Osteoblast (primary cell): Measurements from ENCODE around the gene SELENOW. TPM values are rescaled to one million over a fixed set of nuclear protein-coding genes. Genes with fewer than 3 reads are reported as not detected.

Source experiments
- DNase-seq: peaks from one replicate; pipeline ENCODE4 v3.0.0; 2011; ENCODE audit warnings: low spot score, mixed read lengths; ENCODE audit not compliant: insufficient read length; ENCODE audit errors: missing footprints
- H2AFZ ChIP-seq: 2 replicates; pipeline ENCODE4 v1.6.0; 2011; ENCODE audit warnings: mild to moderate bottlenecking, low read length
- H3K27ac ChIP-seq: 2 replicates; pipeline ENCODE4 v1.5.1; 2011; ENCODE audit warnings: mild to moderate bottlenecking, low read depth, low read length, moderate library complexity
- H3K27me3 ChIP-seq: 2 replicates; pipeline ENCODE4 v1.6.0; 2012; ENCODE audit warnings: mild to moderate bottlenecking, control low read depth, inconsistent platforms, low read length, moderate library complexity; ENCODE audit not compliant: insufficient read depth
- H3K36me3 ChIP-seq: 2 replicates; pipeline ENCODE4 v1.5.1; 2011; ENCODE audit warnings: mild to moderate bottlenecking, low read length, control low read depth, moderate library complexity; ENCODE audit not compliant: insufficient read depth
- H3K4me1 ChIP-seq: 2 replicates; pipeline ENCODE4 v1.5.1; 2011; ENCODE audit warnings: mild to moderate bottlenecking, low read length, control low read depth, moderate library complexity; ENCODE audit not compliant: insufficient read depth
- H3K4me2 ChIP-seq: 2 replicates; pipeline ENCODE4 v1.6.0; 2011; ENCODE audit warnings: mild to moderate bottlenecking, low read length; ENCODE audit not compliant: insufficient read depth
- H3K4me3 ChIP-seq: fragments of 200-600 bp; sonication (generic); 3 replicates; pipeline ENCODE4 v1.5.1; 2012; ENCODE audit warnings: mild to moderate bottlenecking, low read length, inconsistent platforms; ENCODE audit not compliant: insufficient read depth
- H3K79me2 ChIP-seq: 2 replicates; pipeline ENCODE4 v1.6.0; 2012; ENCODE audit warnings: mild to moderate bottlenecking, low read length, control low read depth, inconsistent platforms; ENCODE audit not compliant: insufficient read depth
- H3K9me3 ChIP-seq: 2 replicates; pipeline ENCODE4 v1.5.1; 2011; ENCODE audit warnings: low read depth, low read length, control low read depth
- H4K20me1 ChIP-seq: 2 replicates; pipeline ENCODE4 v1.6.0; 2012; ENCODE audit warnings: mild to moderate bottlenecking, low read length, control low read depth; ENCODE audit not compliant: insufficient read depth
- total RNA-seq: library from RNA; depleted of rRNA; stranded (reverse); fragments of >200 nt; gene quantifications from 2 replicates; pipeline ENCODE4 v1.2.3, GENCODE V29; 2012
- TF ChIP-seq, protein P1 (sequence below): IDR thresholded peaks from 2 replicates; pipeline ENCODE4 v1.5.1; 2011; ENCODE audit warnings: mild to moderate bottlenecking, low read depth, low read length, moderate library complexity; ENCODE audit errors: extremely low read depth

SELENOW gene
- total RNA-seq, 1 donor: 76.7 TPM

- Histone ChIP-seq H3K9me3 (no peaks in the 10 kb centered on the region), H3K27me3 (no peaks in the 10 kb centered on the region), H3K36me3 (peaks cover 67% of the 10 kb centered on the region), H4K20me1 (peaks cover 14% of the 10 kb centered on the region), H3K4me2 (no peak overlapping the region), H3K4me1 (no peaks in the 10 kb centered on the region), H3K79me2 (peaks cover under 1% of the 10 kb centered on the region), H2AFZ (no peak overlapping the region), H3K27ac (no peak overlapping the region), H3K4me3 (no peak overlapping the region)
- DNase-seq: peak; percentile 63
- TF ChIP-seq, protein P1, sequence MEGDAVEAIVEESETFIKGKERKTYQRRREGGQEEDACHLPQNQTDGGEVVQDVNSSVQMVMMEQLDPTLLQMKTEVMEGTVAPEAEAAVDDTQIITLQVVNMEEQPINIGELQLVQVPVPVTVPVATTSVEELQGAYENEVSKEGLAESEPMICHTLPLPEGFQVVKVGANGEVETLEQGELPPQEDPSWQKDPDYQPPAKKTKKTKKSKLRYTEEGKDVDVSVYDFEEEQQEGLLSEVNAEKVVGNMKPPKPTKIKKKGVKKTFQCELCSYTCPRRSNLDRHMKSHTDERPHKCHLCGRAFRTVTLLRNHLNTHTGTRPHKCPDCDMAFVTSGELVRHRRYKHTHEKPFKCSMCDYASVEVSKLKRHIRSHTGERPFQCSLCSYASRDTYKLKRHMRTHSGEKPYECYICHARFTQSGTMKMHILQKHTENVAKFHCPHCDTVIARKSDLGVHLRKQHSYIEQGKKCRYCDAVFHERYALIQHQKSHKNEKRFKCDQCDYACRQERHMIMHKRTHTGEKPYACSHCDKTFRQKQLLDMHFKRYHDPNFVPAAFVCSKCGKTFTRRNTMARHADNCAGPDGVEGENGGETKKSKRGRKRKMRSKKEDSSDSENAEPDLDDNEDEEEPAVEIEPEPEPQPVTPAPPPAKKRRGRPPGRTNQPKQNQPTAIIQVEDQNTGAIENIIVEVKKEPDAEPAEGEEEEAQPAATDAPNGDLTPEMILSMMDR: no peak
These were observed 23.3 kb upstream of the SELENOW start for GRCh38 chr19:47755065-47755761.

DNA sequence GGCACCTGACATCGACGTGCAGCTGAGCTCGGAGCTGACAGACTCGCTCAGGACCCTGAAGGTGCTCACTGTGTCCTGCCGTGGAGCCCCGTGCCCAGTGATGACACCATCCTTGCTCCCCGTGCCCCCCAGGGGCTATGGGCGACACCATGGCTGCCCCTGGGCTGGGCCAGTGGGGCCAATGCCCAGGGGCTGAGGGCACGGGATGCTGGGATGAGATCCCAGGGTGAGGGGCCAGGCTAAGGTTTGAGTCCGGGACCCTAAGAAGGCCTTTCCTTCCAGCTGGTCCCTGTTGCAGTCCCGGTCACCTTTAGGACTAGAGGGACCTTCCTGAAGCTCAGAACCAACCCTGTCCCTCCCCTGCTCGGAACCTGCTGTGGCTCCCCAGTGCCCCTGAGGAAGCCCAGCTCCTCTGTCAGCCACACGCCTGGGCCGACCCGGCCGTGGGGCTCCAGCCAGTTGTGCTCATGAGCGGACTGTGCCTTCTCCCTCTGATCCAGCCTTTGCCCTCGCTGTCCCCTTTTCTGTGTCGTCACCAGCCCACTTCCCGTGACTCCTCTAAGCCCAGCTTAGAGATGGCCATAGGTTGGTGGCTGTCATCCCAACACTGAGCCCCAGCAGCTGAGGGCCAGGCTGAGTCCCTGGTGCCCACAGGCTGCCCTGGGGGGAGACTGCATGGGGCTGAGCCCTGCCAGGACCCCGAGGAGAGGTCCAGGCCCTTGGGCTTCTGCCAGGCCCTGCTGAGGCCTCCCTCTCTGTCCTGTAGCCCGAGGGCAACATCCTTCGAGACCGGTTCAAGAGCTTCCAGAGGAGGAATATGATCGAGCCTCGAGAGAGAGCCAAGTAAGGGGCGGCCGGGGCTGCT is 22.5 kb upstream of the SELENOW start:
- H3K4me3 ChIP-seq: no peak overlapping the region
- no peaks in the 10 kb centered on the region for H3K79me2 ChIP-seq
- H3K4me2 ChIP-seq: no peak overlapping the region
- DNase-seq: peak; percentile 88
- H4K20me1 ChIP-seq: peaks cover 12% of the 10 kb centered on the region
- no peak overlapping the region for H2AFZ ChIP-seq
- no peaks in the 10 kb centered on the region for H3K27me3 ChIP-seq
- no peaks in the 10 kb centered on the region for H3K4me1 ChIP-seq
- peaks cover 60% of the 10 kb centered on the region for H3K36me3 ChIP-seq
- no peak overlapping the region for H3K27ac ChIP-seq
- TF ChIP-seq, protein P1: no peak
- no peaks in the 10 kb centered on the region for H3K9me3 ChIP-seq

- H4K20me1 ChIP-seq: peaks cover 6% of the 10 kb centered on the region
- H3K4me1 ChIP-seq: no peaks in the 10 kb centered on the region
- TF ChIP-seq, protein P1: no peak
- no peak overlapping the region for H3K27ac ChIP-seq
- H3K9me3 ChIP-seq: no peaks in the 10 kb centered on the region
- peak; percentile 80 for DNase-seq
- H2AFZ ChIP-seq: no peak overlapping the region
- no peaks in the 10 kb centered on the region for H3K79me2 ChIP-seq
- H3K4me3 ChIP-seq: no peak overlapping the region
- H3K27me3 ChIP-seq: no peaks in the 10 kb centered on the region
- H3K4me2 ChIP-seq: no peak overlapping the region
- H3K36me3 ChIP-seq: peaks cover 54% of the 10 kb centered on the region
These were observed 21.9 kb upstream of the SELENOW start for GRCh38 chr19:47756627-47756929.

DNA sequence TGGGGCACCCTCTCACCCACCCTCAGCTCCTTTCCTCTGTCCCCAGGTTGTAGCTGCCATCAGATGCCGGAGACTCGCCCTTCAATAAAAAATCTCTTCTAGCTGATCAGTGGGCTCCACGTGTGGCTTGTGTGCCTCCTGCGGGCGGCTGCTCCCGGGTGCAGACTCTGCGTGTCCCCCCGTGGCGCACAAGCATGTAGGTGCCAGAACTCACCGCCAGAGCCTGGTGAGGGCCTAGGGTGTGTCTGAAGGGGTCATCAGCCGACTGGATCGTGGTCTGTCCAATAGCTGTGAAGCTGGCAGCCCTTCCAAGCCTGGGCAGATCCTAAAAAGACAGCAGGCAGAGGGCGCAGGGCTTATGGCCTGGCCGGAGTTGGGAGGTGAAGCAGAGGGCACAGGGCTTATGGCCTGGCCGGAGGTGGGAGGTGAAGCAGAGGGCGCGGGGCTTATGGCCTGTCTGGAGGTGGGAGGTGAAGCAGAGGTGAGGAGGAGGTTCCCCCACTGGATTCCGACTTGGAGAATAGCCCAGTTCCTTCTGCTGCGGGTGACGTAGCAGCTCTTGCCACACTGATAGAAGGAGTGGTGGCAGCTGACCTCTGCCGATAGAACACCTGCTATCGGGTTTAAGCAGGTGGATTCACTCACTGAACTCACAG is 21.4 kb upstream of the SELENOW start:
- Histone ChIP-seq H3K4me3 (no peak overlapping the region), H2AFZ (no peak overlapping the region), H3K79me2 (no peaks in the 10 kb centered on the region), H3K4me1 (no peaks in the 10 kb centered on the region), H3K27me3 (no peaks in the 10 kb centered on the region), H3K36me3 (peaks cover 51% of the 10 kb centered on the region), H4K20me1 (peaks cover 6% of the 10 kb centered on the region), H3K27ac (no peak overlapping the region), H3K9me3 (no peaks in the 10 kb centered on the region), H3K4me2 (no peak overlapping the region)
- peak; percentile 85 for DNase-seq
- TF ChIP-seq, protein P1: no peak
